ENCODE results near the gene TGFBR3.

GRCh38 chr1:91846007-91846638 lies 39.8 kb downstream of the TGFBR3 start:
- no peak for TF ChIP-seq CTCF (IDR thresholded peaks at IDR 0.05)
- no peak for TF ChIP-seq POLR2A (IDR thresholded peaks at IDR 0.05)
- TF ChIP-seq POLR2AphosphoS5 (IDR thresholded peaks at IDR 0.05) = no peak

Measured in stomach (tissue), 4 donors.